ENCODE results near the gene CDKAL1.

CDKAL1 gene

GRCh38 chr6:20789162-20789561, 254.9 kb downstream of the CDKAL1 start:
- DNase-seq (ENCODE audit: low read depth in 1 of 2, low spot score in 1 of 2) = no peak

GRCh38 chr6:20790032-20790791, 256.0 kb downstream of the CDKAL1 start:
- DNase-seq (ENCODE audit: low read depth in 1 of 2, low spot score in 1 of 2) = no peak

GRCh38 chr6:20791074-20791473, 256.8 kb downstream of the CDKAL1 start:
- DNase-seq (ENCODE audit: low read depth in 1 of 2, low spot score in 1 of 2) = no peak

- no peak for DNase-seq (ENCODE audit: low read depth in 1 of 2, low spot score in 1 of 2)
Observed at GRCh38 chr6:20791944-20792343, 257.7 kb downstream of the CDKAL1 start.

GRCh38 chr6:20793174-20793573, 258.9 kb downstream of the CDKAL1 start:
- DNase-seq (ENCODE audit: low read depth in 1 of 2, low spot score in 1 of 2) = no peak

GRCh38 chr6:20797597-20797996, 263.3 kb downstream of the CDKAL1 start:
- DNase-seq (ENCODE audit: low read depth in 1 of 2, low spot score in 1 of 2) = no peak

GRCh38 chr6:20800229-20800628, 266.0 kb downstream of the CDKAL1 start:
- no peak for DNase-seq (ENCODE audit: low read depth in 1 of 2, low spot score in 1 of 2)

GRCh38 chr6:20800653-20801052, 266.4 kb downstream of the CDKAL1 start:
- no peak for DNase-seq (ENCODE audit: low read depth in 1 of 2, low spot score in 1 of 2)

- no peak for DNase-seq (ENCODE audit: low read depth in 1 of 2, low spot score in 1 of 2)
Observed at GRCh38 chr6:20801595-20801994, 267.3 kb downstream of the CDKAL1 start.

GRCh38 chr6:20802596-20802995, 268.3 kb downstream of the CDKAL1 start:
- no peak for DNase-seq (ENCODE audit: low read depth in 1 of 2, low spot score in 1 of 2)

- no peak for DNase-seq (ENCODE audit: low read depth in 1 of 2, low spot score in 1 of 2)
Observed at GRCh38 chr6:20805021-20805420, 270.8 kb downstream of the CDKAL1 start.

GRCh38 chr6:20806669-20807068, 272.4 kb downstream of the CDKAL1 start:
- no peak for DNase-seq (ENCODE audit: low read depth in 1 of 2, low spot score in 1 of 2)

GRCh38 chr6:20808439-20808838, 274.2 kb downstream of the CDKAL1 start:
- DNase-seq (ENCODE audit: low read depth in 1 of 2, low spot score in 1 of 2) = no peak

- DNase-seq (ENCODE audit: low read depth in 1 of 2, low spot score in 1 of 2) = no peak
Observed at GRCh38 chr6:20808924-20809323, 274.7 kb downstream of the CDKAL1 start.

- no peak for DNase-seq (ENCODE audit: low read depth in 1 of 2, low spot score in 1 of 2)
Observed at GRCh38 chr6:20810727-20811108, 276.5 kb downstream of the CDKAL1 start.

- no peak for DNase-seq (ENCODE audit: low read depth in 1 of 2, low spot score in 1 of 2)
Observed at GRCh38 chr6:20811109-20811761, 277.0 kb downstream of the CDKAL1 start.

GRCh38 chr6:20812776-20813175, 278.5 kb downstream of the CDKAL1 start:
- no peak for DNase-seq (ENCODE audit: low read depth in 1 of 2, low spot score in 1 of 2)

GRCh38 chr6:20814494-20814893, 280.2 kb downstream of the CDKAL1 start:
- no peak for DNase-seq (ENCODE audit: low read depth in 1 of 2, low spot score in 1 of 2)

- DNase-seq (ENCODE audit: low read depth in 1 of 2, low spot score in 1 of 2) = no peak
Observed at GRCh38 chr6:20816126-20816525, 281.9 kb downstream of the CDKAL1 start.

GRCh38 chr6:20817806-20818320, 283.6 kb downstream of the CDKAL1 start:
- no peak for DNase-seq (ENCODE audit: low read depth in 1 of 2, low spot score in 1 of 2)

- DNase-seq (ENCODE audit: low read depth in 1 of 2, low spot score in 1 of 2) = no peak
Observed at GRCh38 chr6:20819774-20820400, 285.6 kb downstream of the CDKAL1 start.

- DNase-seq (ENCODE audit: low read depth in 1 of 2, low spot score in 1 of 2) = no peak
Observed at GRCh38 chr6:20826378-20826777, 292.1 kb downstream of the CDKAL1 start.

Measured in activated CD4-positive, alpha-beta T cell treated with anti-CD3 and anti-CD28 coated beads, Interleukin-2, amount 50 U/mL, for 24 hours (primary cell).